Skeletal muscle cell (primary cell): ENCODE data around the gene SLC1A3.

ENCODE experiments used
- DNase-seq: peaks from one replicate; pipeline ENCODE4 v3.0.0-alpha.2; 2010; ENCODE audit warnings: low read depth
- H3K4me3 ChIP-seq: 2 replicates; pipeline ENCODE4 v1.5.1; 2011; ENCODE audit warnings: low read depth, mild to moderate bottlenecking, control low read depth, low read length, moderate library complexity

SLC1A3 gene

DNA sequence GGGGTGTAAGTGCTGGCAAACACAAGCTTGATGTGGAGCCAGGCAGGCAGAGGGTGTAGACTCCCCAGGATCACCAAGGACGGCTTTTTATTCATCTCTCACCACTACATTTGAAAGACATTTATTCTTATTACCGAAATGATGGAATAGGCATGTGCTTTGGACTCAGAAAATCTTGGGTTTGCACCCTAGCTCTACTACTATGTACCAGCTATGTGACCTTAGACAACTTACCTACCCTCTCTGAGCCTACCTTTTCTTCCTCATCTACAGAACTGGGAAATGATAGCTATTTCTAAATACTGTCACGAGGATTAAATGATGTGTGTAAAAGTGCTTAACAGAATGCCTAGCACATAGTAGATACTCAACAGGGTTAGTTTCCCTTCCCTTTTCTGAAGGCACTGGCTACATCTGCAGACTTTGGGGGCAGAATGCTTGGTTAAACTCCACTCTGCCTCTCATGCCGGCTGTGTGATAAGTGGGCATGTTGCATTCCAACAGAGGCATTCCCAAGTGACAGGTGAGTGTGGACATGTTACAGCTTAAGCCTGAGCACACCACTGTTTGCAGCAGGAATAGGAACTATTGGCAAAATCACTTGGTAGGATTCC, 94.8 kb downstream of the SLC1A3 start:
- H3K4me3 ChIP-seq = no peak overlapping the region

DNA sequence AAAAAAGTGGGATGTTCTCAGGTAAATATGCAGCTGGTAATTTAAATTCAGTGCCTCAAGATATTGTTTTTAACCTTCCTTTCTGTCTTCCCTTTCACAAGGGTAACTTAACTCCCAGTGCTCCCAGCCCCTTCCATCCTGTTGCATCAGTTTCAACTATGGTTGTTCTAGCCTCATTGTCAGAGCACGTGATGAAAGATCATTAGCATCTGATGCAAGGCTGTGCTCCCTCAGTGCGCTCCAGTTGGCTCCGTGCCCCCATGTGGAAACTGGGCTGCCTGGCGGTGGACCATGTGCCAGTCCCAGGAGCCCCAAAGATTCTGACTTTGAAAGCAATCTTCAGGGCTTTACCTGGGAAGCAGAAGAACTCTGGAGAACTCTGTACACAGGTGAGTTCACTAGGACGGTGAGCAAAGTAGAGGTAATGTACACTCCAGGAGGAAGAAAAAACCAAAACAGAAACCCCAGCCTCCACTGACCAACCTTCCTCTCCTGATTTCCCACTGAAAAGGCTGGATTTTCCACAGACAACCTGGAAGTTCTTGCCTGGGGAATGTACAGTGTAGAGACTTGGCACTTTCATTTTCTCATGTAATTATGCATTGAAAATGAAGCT, 96.9 kb downstream of the SLC1A3 start:
- no peak for DNase-seq
- no peak overlapping the region for H3K4me3 ChIP-seq

More for the DNA sequence above, 94.8 kb downstream of the SLC1A3 start:
- DNase-seq = no peak

DNA sequence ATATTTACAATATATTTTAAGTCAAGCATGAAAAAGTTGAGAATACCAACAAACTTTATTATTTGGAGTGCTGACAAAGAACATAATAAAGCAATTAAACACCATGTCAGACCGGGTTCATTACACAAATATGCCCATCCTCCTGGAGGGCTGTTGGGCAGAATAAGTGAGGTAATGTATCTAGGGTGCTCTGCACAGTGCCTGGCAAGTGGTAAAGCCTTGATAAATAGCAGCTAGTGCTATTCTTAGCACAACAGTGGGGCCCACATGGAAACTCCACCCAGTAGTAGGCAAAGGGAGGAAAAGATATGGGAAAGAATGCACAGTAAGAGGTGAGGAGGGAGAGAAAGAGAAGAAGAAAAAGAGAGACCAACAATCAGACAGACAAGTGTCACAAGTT, 97.7 kb downstream of the SLC1A3 start:
- no peak overlapping the region for H3K4me3 ChIP-seq
- no peak for DNase-seq

DNA sequence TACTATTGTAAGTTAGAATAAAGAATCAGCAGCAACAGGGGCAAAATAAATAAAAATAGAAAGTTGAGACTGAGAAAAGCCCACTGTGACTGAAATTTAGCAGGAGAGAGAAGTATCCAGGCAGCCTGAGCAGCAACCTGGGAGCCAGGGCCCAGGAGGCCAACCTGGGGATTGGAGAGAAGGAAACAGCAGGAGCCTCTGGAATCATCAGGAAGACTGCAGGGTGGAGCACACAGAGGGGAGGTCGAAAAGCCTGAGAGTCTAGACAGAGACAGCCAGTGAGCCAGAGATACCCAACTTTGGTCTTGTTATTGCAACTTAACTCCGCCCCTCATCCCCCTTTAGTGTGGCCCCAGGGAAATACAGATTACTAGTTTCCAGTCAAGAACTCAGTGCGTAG, 98.6 kb downstream of the SLC1A3 start:
- DNase-seq = no peak
- H3K4me3 ChIP-seq = no peak overlapping the region

DNA sequence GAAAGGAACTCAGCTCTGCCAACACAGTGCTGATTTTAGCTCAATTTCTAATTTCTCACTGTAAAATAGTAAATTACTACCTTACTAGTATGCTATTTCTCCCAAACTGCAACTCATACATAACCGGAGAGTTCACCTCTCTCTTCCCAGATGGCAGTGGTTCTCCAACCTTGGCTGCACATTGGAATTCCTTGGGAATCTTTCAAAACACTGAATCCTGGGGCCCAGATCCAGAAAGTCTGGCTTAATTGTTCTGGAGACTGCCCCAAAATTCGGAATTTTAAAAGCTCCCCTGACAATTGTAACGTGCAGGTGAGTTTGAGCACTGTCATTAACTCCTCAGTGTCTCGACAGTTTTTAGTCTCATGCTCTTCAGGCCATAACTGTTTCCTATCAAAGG, 100.3 kb downstream of the SLC1A3 start:
- no peak for DNase-seq
- no peak overlapping the region for H3K4me3 ChIP-seq

DNA sequence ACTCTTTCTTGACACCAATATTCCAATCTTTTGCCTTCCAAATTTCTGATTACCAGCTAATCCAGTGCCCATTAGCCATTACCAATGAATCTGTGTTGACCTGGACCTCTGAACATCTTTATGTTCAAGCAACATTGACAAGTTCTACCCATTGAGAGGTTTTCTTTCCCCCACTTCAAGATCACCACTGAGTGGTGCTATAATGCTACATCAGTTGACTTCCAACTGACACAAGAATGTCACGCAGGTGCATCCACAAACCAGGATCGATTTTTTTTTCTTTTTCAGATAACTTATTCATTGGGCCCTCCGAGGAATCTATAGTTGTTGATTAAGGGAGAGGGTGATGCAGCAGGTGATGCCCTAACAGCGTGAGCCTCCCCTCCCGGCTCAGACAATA, 102.6 kb downstream of the SLC1A3 start:
- H3K4me3 ChIP-seq = no peak overlapping the region
- DNase-seq = no peak

DNA sequence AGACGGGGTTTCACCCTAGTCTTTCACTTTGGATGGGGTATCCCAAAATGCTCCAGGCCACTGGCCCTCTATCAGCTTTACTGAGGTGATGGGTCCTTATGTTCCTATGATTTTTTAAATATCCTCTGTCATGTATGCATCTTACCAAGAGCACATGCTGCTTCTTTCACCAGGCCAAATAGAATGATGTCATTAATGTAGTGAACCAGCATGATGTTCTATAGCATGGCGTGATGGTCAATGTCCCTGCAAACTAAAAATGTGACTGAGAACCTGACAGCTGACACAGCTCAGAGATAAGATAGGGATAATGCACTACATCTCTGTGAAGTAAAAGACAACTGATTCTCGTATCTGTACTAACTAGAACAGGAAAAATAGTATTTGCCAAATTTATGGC, 103.6 kb downstream of the SLC1A3 start:
- no peak for DNase-seq
- H3K4me3 ChIP-seq = no peak overlapping the region

DNA sequence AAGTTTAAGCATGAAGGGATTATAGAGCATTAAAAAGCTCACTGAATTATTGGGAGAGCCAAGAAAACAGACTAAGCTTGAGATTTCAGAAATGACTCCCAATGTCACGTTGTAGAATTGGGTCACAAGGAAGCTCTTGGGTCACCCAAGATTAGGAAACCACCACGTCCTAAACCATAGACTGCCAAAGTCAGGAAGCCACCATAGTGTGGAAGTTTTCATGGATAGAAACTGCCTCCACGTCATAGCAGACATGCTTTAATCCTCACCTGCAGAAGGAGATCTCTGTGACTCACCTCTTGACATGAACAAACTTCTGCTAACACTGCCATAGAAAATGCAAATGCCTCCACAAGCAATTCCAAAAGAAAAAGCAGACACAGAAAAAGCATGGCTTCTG, 106.3 kb downstream of the SLC1A3 start:
- no peak for DNase-seq

DNA sequence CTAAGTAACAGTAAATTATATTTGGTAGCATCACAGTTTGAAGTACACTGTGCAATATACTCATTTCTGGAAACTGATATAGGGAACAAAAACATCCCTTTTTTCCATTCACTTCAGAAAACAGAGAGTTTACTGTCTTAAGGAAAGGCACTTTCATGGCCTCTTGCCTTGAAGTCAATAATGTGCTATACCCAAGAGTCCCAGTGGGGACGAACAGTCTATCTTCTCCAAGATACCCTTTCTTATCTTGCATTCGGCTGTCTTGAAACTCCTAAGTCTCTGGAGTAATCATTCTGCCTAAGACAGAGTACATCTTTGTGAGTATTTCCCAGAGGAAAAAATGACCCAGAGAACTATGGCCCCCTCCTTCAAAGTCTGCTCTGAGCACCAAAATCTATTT, 107.1 kb downstream of the SLC1A3 start:
- DNase-seq = no peak
- no peak overlapping the region for H3K4me3 ChIP-seq

More for the DNA sequence above, 106.3 kb downstream of the SLC1A3 start:
- H3K4me3 ChIP-seq = no peak overlapping the region

DNA sequence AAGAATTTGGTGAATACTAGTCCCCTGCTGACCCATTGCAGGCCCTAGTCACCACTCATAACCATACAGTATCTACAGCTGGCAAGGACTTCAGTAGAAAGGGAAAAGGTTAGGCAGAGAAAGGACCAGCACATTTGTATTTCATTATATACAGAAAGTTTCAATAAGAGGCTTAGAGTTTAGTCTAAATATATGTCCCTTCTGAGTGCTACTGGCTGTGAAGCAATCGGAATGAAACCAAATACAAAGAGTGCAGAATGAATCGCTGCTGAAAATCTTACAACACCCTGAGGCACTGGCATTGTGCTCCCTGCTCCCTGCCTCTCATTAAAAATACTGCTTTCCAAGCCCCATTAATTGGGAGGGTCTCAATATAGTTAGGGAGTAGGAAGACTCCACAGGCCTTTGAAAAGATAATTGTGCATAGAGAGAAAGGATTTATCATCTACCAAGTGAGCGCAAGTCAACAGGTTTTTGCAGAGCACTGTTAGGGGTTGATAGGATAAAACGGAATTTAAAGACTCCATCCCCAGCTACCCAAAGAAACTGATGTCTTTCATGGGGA, 110.8 kb downstream of the SLC1A3 start:
- H3K4me3 ChIP-seq = no peak overlapping the region
- no peak for DNase-seq

DNA sequence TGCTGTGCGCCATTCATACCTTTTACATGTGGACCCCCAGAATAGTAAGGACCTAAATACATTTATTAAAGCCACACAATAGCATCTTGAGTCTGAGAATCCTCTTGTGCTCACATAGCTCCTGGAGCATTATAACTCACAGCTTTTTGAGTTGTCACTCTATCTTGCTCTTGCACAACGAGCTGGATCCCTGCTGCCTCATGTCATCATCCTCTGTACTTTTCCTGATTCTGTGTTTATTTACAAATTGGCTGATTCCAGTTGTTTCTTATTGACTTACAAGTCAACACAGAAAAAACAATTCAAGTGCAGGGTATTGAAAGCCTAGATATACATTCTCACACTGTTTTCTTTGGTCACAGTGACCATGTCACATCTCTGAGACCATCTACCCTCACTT, 112.9 kb downstream of the SLC1A3 start:
- no peak overlapping the region for H3K4me3 ChIP-seq
- no peak for DNase-seq

DNA sequence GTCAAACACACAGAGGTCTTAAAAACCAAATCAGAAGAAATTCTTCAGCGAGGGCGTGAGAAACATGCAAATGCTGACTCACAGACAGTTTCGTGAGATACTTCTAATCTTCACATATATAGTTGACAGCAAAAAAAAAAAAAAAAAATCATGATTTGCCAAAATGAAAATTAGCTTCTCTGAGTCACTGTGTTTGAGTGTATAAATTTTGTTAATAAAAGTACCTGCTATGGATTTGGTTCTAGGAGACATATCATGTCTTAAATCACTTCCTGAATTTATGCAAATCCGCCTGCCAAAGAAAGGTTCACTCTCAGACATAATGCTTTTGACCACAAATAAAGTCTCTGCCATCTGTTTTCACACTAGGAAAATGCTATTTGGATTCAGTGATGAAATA, 114.3 kb downstream of the SLC1A3 start:
- H3K4me3 ChIP-seq = no peak overlapping the region
- no peak for DNase-seq

DNA sequence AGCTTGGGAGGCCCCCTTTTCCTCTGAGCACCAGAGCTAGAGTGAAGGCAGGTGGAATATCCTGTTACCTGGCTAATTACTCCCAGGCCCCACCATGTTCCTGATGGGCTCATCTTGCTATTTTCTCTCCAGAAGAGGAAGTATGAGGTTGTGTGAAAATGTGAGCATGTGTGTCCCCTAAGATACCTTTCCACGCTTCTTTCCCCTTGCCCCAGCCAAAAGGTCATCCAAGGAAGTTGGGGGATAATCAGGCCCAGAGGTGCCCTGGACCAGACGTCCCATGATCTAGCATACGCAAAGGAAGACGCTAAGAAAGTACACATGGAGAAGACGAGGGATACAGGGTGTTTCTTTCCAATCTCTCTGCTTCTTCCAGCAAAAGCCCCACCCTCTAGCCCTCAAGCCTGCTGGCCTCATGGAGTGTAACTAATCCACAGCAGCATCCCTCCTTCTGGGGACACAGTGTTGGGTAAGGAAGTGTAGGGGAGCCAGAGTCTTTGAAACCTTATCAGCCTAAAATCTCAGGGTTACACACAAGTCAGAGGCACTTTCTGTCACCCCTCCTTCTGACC, 115.3 kb downstream of the SLC1A3 start:
- no peak overlapping the region for H3K4me3 ChIP-seq
- DNase-seq = no peak

DNA sequence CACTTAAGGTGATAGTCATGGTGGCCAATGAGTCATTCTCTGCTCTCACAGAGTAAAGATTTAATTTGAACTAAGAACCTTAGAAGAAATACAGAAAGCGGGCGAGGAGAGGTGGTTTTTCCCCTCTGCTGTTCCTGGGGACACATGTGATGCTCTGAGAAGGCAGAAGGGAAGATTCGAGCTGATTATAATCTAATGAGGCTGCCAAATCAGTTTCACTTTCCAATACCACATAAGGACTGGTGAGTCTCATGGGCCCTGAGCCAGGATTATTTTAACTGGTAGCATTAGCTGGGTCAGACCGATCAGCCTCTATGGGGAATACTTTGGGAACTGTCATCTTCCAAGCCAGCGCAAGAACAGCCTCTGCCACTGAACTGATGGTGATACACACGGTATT, 116.5 kb downstream of the SLC1A3 start:
- H3K4me3 ChIP-seq = no peak overlapping the region
- no peak for DNase-seq

DNA sequence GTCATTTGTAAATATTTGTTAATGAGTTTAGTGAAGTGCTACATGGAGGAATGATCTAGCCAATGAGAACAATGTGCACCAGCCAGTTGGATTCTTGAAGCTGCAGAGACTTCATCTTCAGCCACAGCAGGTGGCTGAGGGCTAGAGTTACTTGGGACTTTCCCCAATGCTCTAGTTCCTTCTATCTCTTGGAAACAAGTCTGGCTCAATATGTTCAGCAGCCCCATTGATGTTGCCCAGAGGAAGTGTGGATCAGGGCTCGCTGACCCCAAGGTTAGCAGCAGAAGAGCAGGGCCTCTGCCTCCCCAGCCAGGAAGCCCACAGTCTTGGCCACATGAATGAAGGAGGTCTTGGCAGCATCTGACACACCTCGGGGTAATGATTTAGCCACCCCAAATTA, 117.5 kb downstream of the SLC1A3 start:
- no peak overlapping the region for H3K4me3 ChIP-seq
- DNase-seq = no peak

DNA sequence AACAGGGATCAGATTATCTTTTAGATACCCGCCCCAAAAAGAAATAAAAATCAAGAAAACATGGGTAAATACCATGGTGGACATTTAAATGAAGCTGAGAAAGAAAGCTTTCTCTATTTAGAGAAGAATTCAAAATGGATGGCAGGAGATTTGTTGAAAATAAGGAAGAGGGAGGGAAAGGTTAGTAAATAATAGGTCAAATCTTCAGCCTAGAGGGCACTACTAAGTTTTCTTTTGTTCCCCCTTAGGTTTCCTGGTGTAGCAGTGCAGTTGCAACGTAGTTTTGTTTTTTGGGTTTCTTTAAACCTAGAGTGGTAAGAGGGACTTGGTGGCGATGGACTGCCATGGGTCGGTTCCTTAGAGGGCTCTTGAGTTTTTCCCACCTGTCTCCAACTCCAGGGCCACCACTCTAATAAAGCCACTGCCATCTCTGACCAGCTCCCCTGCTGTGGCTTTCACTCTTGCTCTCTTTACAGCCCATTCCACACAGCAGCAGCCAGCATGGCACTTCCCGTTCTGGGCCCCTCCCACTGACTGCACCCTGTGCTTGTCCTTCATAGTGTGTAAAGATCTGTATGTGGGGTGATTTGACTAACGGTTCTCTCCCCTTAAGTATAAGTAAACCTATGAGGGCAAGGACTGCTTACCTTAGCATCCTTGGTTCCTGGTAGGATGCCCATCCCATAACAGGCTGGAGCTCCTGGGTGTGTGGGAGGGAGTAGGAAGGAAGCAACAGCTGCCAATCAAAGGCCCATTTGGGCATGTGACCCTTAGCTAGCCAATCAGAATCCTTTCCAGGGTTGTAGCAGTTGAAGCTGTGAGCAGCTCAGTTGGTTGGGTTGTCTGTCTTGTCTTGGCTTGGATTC, 118.3 kb downstream of the SLC1A3 start:
- no peak overlapping the region for H3K4me3 ChIP-seq
- no peak for DNase-seq

DNA sequence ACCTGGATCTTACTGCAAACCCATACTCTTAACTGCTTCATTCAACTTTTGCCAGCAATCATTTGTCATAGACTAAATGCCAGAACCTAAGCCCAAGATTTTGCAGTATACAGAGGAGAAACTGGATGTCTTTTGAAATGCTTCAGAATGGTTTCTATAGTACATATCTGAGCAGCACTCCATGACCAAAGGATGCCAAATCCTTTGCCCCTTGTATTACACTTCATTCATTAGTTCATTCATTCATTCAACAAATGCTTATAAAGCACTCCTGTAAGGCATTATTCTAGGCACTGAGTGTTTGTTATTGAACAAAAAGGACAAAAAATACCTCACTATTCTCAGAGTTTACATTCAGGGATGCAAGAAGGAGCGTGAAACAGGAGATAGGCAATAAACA, 119.9 kb downstream of the SLC1A3 start:
- DNase-seq = no peak
- H3K4me3 ChIP-seq = no peak overlapping the region

DNA sequence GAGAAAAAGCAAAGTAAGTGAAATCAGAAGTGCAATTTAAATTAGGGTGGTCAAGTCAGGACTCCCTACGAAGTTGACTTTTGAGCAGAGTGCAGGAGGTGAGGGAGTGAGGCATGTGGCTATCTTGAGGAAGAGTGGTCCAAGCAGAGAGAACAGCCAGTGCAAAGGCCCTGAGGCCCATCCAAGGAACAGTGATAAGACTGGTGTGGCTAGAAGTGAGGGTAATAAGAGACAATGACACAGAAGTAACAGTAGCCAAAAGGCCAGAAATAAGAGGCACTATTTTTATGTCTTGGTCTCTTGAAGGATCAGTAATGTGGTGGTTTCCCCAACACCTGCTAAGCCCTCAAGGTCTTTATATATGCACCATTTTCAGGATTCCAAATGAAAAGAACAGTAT, 120.4 kb downstream of the SLC1A3 start:
- no peak overlapping the region for H3K4me3 ChIP-seq
- DNase-seq = no peak

DNA sequence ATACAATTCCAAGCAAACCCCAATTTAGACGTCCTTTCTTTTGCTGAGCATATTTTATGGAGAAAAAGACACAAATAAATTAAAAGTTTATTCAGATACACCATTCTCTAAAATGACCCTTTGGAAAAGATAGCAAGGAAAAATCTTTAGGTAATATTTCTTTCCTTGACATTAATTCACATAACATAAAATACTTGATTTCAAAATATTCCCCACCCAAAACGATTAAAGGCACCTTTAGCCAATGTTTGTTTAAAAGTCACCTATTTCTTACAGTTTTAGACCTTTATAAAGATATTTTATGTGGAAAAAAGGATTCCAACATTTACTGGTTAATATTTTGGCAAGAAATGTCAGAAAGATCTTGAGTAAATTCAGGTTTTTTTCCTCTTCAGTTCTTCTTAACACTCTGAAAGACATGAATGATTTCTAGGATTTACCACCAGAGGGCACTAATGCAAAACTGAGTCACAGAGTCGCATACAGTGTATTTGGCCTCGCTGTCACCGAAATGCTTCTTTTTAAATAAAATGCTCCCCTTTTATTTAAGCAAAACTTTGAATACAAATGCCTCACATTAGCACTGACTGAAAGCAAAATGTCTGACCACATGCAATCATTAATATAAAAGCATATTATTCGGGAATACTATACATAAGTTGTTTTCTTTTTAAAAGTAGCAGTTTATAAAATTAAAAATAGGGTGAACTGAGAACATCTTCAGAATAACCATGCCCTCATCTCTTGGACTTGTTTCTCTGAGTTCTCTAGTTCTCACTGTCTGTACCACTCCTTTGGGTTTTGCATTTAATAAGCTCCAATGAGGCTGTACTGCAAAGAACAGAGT, 122.5 kb downstream of the SLC1A3 start:
- DNase-seq = no peak
- no peak overlapping the region for H3K4me3 ChIP-seq
